Caco-2 (cell line): ENCODE data around the gene VPS52. TPM values are rescaled to one million over a fixed set of nuclear protein-coding genes. Genes with fewer than 3 reads are reported as not detected.
"Not testable (repeated sequence)": the region's sequence is repeated elsewhere in the genome, so short reads cannot be mapped to it uniquely, and the experiment has no call there.

Experiments used
- BruUV-seq: library from RNA; stranded (reverse); fragments of 400-500 nt; replicated peaks from 2 replicates; lab custom pipeline; 2021; lab: Mats Ljungman, UMichigan
- CTCF ChIA-PET: fragments of 300-600 bp; sonication (Branson Sonifier 250); formaldehyde crosslinking; loops from one replicate; lab custom pipeline; 2022; ENCODE audit warnings: antibody characterized with exemption; lab: Charles Lee
- POLR2A ChIA-PET: fragments of 300-600 bp; sonication (Branson Sonifier 250); formaldehyde crosslinking; loops from one replicate; lab custom pipeline; 2022; ENCODE audit warnings: antibody characterized with exemption; lab: Charles Lee
- DNase-seq, 2 experiments: peaks; one replicate each; pipeline versions ENCODE4 v3.0.0 to v3.0.0-alpha.2; 2020 to 2022
- H3K27me3 ChIP-seq: replicated peaks from 2 replicates; pipeline ENCODE4 v1.6.0; 2011; ENCODE audit warnings: low read length; ENCODE audit not compliant: control insufficient read depth, insufficient read depth
- H3K36me3 ChIP-seq: 2 replicates; pipeline ENCODE4 v1.5.1; 2011; ENCODE audit warnings: low read length; ENCODE audit not compliant: control insufficient read depth, insufficient read depth
- H3K4me1 ChIP-seq: fragments of 250-450 bp; sonication (Bioruptor Pico); 2 replicates; pipeline ENCODE4 v1.5.1; 2020; ENCODE audit warnings: mild to moderate bottlenecking
- H3K4me3 ChIP-seq: 2 replicates; pipeline ENCODE4 v1.5.1; 2011; ENCODE audit warnings: low read depth, mild to moderate bottlenecking, control low read depth, low read length
- H3K9me3 ChIP-seq: fragments of 250-450 bp; sonication (Bioruptor Pico); 2 replicates; pipeline ENCODE4 v1.5.1; 2020; ENCODE audit warnings: mild to moderate bottlenecking, moderate library complexity
- H3K27ac Mint-ChIP-seq: one replicate; pipeline ENCODE4 v1.8.0; 2022; ENCODE audit warnings: mixed read lengths; ENCODE audit not compliant: unreplicated experiment
- H3K27me3 Mint-ChIP-seq: one replicate; pipeline ENCODE4 v1.8.0; 2022; ENCODE audit warnings: mixed read lengths; ENCODE audit not compliant: insufficient read depth, unreplicated experiment
- H3K36me3 Mint-ChIP-seq: one replicate; pipeline ENCODE4 v1.8.0; 2022; ENCODE audit warnings: mild to moderate bottlenecking, mixed read lengths; ENCODE audit not compliant: insufficient read depth, unreplicated experiment
- H3K4me1 Mint-ChIP-seq: one replicate; pipeline ENCODE4 v1.8.0; 2022; ENCODE audit warnings: low read depth, mixed read lengths; ENCODE audit not compliant: unreplicated experiment
- H3K4me3 Mint-ChIP-seq: one replicate; pipeline ENCODE4 v1.8.0; 2022; ENCODE audit warnings: mild to moderate bottlenecking, moderate library complexity, mixed read lengths; ENCODE audit not compliant: unreplicated experiment
- H3K9me3 Mint-ChIP-seq: one replicate; pipeline ENCODE4 v1.8.0; 2022; ENCODE audit warnings: mixed read lengths; ENCODE audit not compliant: unreplicated experiment
- intact Hi-C: fragments of 100-400 bp; cut with micrococcal nuclease; formaldehyde crosslinking; loops from one replicate; pipeline ENCODE4 v1.10.0; 2022; ENCODE audit not compliant: unreplicated experiment
- total RNA-seq: library from RNA; stranded (reverse); gene quantifications from 2 replicates; pipeline ENCODE4 v1.2.3, GENCODE V29; 2022
- TF ChIP-seq, protein P1 (sequence below), 2 experiments: fragments of 200-600 bp in 1 of 2; IDR thresholded peaks; 1 replicate in 1 of 2; 2 replicates in 1 of 2; pipeline versions ENCODE4 v1.5.1 to v1.8.0; 2011 to 2022; ENCODE audit warnings: antibody characterized with exemption in 1 of 2, control low read depth in 1 of 2, inconsistent platforms in 1 of 2, low read depth in 1 of 2, low read length in 1 of 2, mild to moderate bottlenecking in 1 of 2, moderate library complexity in 1 of 2; ENCODE audit not compliant: insufficient read depth in 1 of 2, severe bottlenecking in 1 of 2, unreplicated experiment in 1 of 2

The VPS52 gene
- total RNA-seq, 1 experiment from 2014 or later, result 55.6 TPM

DNA sequence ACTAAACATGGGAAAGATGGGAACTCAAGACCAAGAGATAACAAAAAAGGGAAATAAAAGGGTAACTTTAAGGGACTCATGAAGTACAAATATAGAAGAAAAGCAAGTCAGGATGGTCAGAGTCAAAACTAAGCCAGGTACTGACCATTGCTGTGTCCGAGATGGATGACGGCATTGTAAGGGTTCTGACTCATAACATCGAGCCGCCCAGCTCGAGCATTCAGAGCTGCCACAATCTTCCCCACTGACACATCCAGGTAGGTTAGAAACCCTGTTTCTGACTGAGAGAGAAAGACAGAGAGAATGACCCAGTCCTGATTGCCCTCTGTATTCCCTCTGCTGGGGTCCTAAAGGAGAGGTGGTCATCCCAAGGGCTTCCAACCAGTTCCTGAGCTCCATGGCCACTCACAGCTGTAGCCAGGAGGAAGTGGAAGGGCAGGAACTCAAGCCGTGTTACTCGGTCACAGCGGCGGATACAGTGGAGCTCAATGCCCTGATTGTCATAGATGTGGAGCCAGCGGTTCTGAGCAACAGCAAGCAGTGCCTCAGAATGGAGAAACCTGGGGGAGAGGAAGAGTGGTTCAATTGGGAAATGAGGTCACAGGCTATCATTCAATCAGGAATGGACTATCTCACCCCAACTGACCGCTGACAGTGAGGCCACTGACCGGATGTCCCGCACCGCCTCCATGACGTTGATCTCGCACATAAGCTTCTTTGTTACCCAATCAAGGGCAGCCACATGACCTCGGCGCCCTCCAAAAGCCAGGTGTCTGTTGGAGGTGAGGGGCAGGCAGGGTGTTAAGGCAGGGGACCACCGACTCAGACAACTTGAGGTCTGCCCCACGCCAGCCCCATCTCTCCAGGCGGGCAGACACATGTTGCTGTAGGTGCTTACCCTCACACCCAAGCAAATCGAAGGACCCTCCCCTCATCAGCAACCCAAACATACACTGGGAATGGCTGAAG is 15.6 kb upstream of the VPS52 start:
- Mint-ChIP-seq H3K4me3 (peak overlapping the region; percentile 87), H3K27ac (peak overlapping the region; percentile 19), H3K4me1 (peaks cover 13% of the 10 kb centered on the region), H3K9me3 (no peaks in the 10 kb centered on the region), H3K36me3 (peaks cover 62% of the 10 kb centered on the region), H3K27me3 (no peaks in the 10 kb centered on the region)
- Histone ChIP-seq H3K4me3 (no peak overlapping the region), H3K36me3 (0 out of 2 replicates have a peak, but pooled peaks cover 1% of the 10 kb centered on the region), H3K4me1 (peaks cover 7% of the 10 kb centered on the region; the same call in 1 of the 2 replicates), H3K27me3 (no peaks in the 10 kb centered on the region), H3K9me3 (no peaks in the 10 kb centered on the region)
- DNase-seq, result no peak
- TF ChIP-seq, protein P1, sequence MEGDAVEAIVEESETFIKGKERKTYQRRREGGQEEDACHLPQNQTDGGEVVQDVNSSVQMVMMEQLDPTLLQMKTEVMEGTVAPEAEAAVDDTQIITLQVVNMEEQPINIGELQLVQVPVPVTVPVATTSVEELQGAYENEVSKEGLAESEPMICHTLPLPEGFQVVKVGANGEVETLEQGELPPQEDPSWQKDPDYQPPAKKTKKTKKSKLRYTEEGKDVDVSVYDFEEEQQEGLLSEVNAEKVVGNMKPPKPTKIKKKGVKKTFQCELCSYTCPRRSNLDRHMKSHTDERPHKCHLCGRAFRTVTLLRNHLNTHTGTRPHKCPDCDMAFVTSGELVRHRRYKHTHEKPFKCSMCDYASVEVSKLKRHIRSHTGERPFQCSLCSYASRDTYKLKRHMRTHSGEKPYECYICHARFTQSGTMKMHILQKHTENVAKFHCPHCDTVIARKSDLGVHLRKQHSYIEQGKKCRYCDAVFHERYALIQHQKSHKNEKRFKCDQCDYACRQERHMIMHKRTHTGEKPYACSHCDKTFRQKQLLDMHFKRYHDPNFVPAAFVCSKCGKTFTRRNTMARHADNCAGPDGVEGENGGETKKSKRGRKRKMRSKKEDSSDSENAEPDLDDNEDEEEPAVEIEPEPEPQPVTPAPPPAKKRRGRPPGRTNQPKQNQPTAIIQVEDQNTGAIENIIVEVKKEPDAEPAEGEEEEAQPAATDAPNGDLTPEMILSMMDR (IDR thresholded peaks at IDR 0.05; ENCODE audit: insufficient read depth in 1 of 2, low read depth in 1 of 2, low read length in 1 of 2, severe bottlenecking in 1 of 2, unreplicated experiment in 1 of 2), result no peak
- ChIA-PET CTCF (no interaction called here), POLR2A (no interaction called here)
- BruUV-seq, result no TSS peak
- intact Hi-C loops, result no loop called here

DNA sequence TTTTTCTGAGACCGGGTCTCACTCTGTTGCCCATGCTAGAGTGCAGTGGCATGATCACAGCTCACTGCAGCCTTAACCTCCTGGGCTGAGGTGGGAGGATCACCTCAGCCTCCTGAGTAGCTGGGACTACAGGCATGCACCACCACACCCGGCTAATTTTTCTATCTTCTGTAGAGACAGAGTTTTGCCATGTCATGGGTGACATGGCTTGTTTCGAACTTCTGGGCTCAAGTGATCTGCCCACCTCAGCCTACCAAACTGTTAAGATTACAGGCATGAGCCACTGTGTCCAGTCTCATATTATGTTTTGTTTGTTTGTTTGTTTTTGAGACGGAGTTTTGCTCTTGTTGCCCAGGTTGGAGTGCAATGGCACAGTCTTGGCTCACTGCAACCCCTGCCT is 13.5 kb upstream of the VPS52 start:
- H3K27ac Mint-ChIP-seq, result not testable (repeated sequence)

GRCh38 chr6:33280539-33280938 is 8.9 kb upstream of the VPS52 start:
- intact Hi-C loops, result loop anchor here (1.0 kb wide), 2 partner anchors 19 to 32 kb away; no protein-coding TSS in a partner anchor
- Histone ChIP-seq H3K4me3 (no peak overlapping the region), H3K36me3 (peaks cover 3% of the 10 kb centered on the region), H3K9me3 (no peaks in the 10 kb centered on the region), H3K27me3 (no peaks in the 10 kb centered on the region), H3K4me1 (no peaks in the 10 kb centered on the region)
- Mint-ChIP-seq H3K27me3 (no peaks in the 10 kb centered on the region), H3K9me3 (no peaks in the 10 kb centered on the region), H3K4me3 (no peak overlapping the region), H3K36me3 (peaks cover 67% of the 10 kb centered on the region), H3K4me1 (no peaks in the 10 kb centered on the region), H3K27ac (no peak overlapping the region)
- no TSS peak for BruUV-seq
- TF ChIP-seq, protein P1 (IDR thresholded peaks at IDR 0.05; ENCODE audit: insufficient read depth in 1 of 2, low read depth in 1 of 2, low read length in 1 of 2, severe bottlenecking in 1 of 2, unreplicated experiment in 1 of 2), result no peak
- no peak for DNase-seq
- ChIA-PET POLR2A (no interaction called here), CTCF (interaction anchor here (1.1 to 2.6 kb wide), 2 partner anchors 17 to 19 kb away, joined by 3 to 7 read pairs; no protein-coding TSS in a partner anchor)

More for the DNA sequence above, 13.5 kb upstream of the VPS52 start:
- CTCF ChIA-PET, DNase-seq, H3K27me3 Mint-ChIP-seq, H3K4me3 ChIP-seq, BruUV-seq, H3K4me1 Mint-ChIP-seq, intact Hi-C loops, H3K36me3 ChIP-seq, H3K9me3 Mint-ChIP-seq, H3K27me3 ChIP-seq, H3K4me3 Mint-ChIP-seq, H3K9me3 ChIP-seq, H3K4me1 ChIP-seq, POLR2A ChIA-PET: not testable (repeated sequence)
- peaks cover 55% of the 10 kb centered on the region for H3K36me3 Mint-ChIP-seq
